ENCODE results near the gene GAL3ST3. TPM values are rescaled to one million over a fixed set of nuclear protein-coding genes. Genes with fewer than 3 reads are reported as not detected.
"Not testable (repeated sequence)": the region's sequence is repeated elsewhere in the genome, so short reads cannot be mapped to it uniquely, and the experiment has no call there.

The GAL3ST3 gene
- total RNA-seq, 2 donors from 2014 or later = 22.7 to 29.0 TPM

GRCh38 chr11:66036334-66036710, 12.6 kb downstream of the GAL3ST3 start:
- no peak for DNase-seq (ENCODE audit: low spot score)
- no peak for TF ChIP-seq CTCF (IDR thresholded peaks at IDR 0.05)
- H3K4me1 ChIP-seq = peaks cover 0 to 6% of the 10 kb centered on the region in 2 donors
- no peak overlapping the region for H3K27ac ChIP-seq
- no peak overlapping the region for H3K4me3 ChIP-seq
- no peaks in the 10 kb centered on the region for H3K36me3 ChIP-seq
- H3K9me3 ChIP-seq = no peaks in the 10 kb centered on the region
- H3K27me3 ChIP-seq = no peaks in the 10 kb centered on the region

DNA sequence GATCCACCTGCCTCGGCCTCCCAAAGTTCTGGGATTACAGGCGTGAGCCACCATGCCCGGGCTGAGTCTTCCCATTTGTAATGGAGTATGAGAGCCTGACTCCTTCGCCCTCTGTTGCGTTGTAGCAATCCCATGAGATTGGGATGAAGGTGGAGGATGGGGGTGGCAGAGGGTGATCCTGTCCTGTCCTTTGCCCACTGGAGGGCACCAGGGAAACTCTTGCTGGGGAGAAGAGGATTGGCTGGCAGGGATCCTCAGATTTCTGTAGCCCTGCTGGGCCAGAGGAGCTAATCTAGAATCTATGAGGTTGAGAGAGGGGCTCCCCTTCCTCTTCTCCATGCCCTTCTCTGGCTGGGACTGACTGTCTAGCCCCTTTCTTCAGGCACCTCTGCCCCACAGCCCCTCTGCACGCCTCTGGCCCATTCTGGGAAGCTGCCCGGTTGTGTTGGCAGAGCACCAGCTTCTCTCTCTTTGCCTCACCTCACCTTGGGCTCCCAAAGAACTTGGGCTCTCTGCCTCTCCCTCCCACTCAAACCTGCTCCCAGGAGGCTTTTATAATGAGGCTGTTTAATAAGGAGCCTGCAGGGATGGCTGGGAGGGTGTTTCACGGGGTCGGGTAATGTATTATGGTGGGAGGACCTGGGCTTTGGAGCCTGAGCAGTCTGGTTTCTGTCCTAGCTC, 13.2 kb downstream of the GAL3ST3 start:
- Histone ChIP-seq H3K9me3 (no peaks in the 10 kb centered on the region), H3K4me1 (peaks cover 0 to 6% of the 10 kb centered on the region in 2 donors), H3K27ac (no peak overlapping the region), H3K36me3 (no peaks in the 10 kb centered on the region), H3K4me3 (no peak overlapping the region), H3K27me3 (no peaks in the 10 kb centered on the region)
- DNase-seq (ENCODE audit: low spot score) = no peak
- no peak for TF ChIP-seq CTCF (IDR thresholded peaks at IDR 0.05)

DNA sequence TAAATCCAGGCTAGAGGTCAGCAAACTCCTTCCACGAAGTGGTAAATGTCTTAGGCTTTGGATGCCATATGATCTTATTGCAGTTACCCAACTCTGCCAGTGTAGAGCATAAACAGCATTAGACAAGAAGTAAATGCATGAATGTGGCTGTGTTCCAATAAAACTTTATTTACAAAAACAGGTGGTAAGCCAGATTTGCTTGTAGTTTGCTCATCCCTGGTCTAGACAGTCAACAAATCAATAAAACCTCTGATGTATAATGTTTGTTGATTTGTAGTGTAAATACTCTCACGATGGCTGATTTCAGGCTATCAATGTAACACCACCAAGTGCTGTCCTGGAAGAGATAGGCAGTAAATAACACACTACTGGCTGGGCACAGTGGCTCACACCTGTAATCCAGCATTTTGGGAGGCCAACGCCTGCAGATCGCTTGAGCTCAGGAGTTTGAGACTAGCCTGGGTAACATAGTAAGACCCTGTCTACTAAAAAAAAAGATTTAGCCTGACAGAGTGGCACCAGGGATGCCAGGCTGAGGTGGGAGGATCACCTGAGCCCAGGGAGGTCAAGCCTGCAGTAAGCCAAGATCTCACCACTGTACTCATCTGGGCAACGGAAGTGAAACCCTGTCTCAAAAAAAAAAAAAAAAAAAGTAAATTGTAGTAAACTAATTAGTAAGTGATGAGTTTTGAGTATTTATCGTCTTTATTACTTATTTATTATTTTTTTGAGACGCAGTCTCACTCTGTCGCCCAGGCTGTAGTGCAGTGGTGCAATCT, 15.8 kb downstream of the GAL3ST3 start:
- DNase-seq (ENCODE audit: low spot score) = no peak
- Histone ChIP-seq H3K27ac (no peak overlapping the region), H3K36me3 (no peaks in the 10 kb centered on the region), H3K4me1 (peaks cover 0 to 6% of the 10 kb centered on the region in 2 donors), H3K4me3 (no peak overlapping the region), H3K9me3 (no peaks in the 10 kb centered on the region), H3K27me3 (no peaks in the 10 kb centered on the region)
- TF ChIP-seq CTCF (IDR thresholded peaks at IDR 0.05) = no peak

DNA sequence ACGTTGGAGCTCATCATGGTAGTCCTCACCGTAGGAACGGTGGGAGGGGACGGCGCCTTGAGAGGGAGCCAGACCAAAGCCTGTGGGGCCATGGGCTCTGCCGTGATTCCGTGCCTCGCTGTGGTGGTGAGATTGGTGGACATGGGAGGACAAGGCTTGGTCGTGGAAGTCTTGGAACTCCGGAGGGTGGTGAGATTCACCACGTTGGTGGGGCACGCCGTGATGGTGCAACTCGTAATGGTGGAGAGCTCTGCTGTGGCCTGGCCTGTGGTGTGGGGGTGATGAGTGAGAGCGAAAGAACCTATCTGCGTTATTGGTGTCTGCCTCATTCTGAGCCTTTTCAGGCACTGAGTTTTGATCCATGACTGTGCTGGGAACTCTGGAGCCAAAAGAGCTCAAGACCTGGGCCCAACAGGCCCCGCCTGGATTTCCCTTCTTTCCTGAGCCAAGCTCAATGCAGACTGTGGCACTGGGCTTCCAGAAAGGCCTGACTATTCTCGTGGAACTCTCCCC, 22.9 kb downstream of the GAL3ST3 start, which contains the start of gene CATSPER1:
Gene CATSPER1, minus strand, starts transcription at position 463 of the 513 bp plus-strand sequence. Its CDS starts 100 bp downstream, at position 363.
- DNase-seq (ENCODE audit: low spot score) = no peak
- TF ChIP-seq CTCF (IDR thresholded peaks at IDR 0.05) = no peak
- Histone ChIP-seq H3K27me3 (no peaks in the 10 kb centered on the region), H3K36me3 (no peaks in the 10 kb centered on the region), H3K27ac (no peak within 1 kb of the TSS), H3K4me1 (peaks cover 0 to 13% of the 10 kb centered on the region in 2 donors), H3K9me3 (no peaks in the 10 kb centered on the region), H3K4me3 (no peak within 1 kb of the TSS)

- not testable (repeated sequence) for H3K9me3 ChIP-seq; H3K36me3 ChIP-seq; H3K27me3 ChIP-seq; H3K27ac ChIP-seq; DNase-seq (ENCODE audit: low spot score); H3K4me3 ChIP-seq
- peaks cover 0 to 16% of the 10 kb centered on the region in 2 donors for H3K4me1 ChIP-seq
Observed at GRCh38 chr11:66023186-66023440, 25.8 kb downstream of the GAL3ST3 start.

DNA sequence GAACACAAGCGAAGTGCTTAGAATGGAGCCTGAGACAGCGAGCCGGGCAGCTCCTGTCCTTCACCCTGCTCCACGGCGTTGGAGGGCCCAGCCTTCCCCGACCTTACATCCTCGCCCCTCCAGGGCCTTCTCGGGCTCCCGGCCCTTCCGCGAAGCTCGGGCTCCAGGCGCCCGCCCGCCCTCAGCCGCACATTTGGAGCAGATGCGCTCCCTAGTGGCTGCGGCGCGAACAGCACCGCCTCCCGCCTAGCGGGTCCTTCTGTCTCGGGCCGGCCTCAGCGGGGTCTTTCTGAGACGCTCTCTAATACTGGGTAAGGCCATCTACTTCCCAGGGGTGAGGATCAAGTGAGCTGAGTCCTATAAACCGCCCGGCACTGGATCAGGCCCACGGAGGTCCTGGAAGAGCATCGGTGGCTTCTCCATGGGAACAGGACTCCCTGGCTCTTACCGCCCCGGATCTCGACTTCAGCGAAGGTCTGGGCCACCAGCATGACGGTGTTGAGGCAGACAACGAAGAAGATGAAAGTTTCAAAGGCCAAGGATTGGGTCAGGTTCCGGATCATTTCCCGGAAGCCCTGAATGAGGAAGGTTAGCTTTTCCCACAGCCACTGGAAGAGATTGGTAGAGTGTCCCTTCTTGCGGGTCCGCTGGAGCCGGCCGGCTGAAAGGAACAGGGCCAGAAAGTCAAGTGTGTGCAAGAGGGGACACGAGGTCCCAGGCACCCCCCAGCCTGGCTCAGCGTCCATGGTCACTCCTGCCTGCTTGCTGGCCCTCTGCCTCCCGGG, 26.4 kb downstream of the GAL3ST3 start:
- peak; percentile 93 to 97 for TF ChIP-seq CTCF (IDR thresholded peaks at IDR 0.05)
- Histone ChIP-seq H3K4me3 (peak overlapping the region in 1 of 2 donors; percentile 17), H3K9me3 (no peaks in the 10 kb centered on the region), H3K27me3 (no peaks in the 10 kb centered on the region), H3K4me1 (peaks cover 0 to 16% of the 10 kb centered on the region in 2 donors), H3K36me3 (no peaks in the 10 kb centered on the region), H3K27ac (no peak overlapping the region)
- DNase-seq (ENCODE audit: low spot score) = peak; percentile 68
